Gastrocnemius medialis (tissue), 4 donors: ENCODE measurements around the gene SLX9.

Experiments
- POLR2A ChIP-seq, 2 donors: fragments of 450-650 bp; IDR thresholded peaks; one replicate each; pipeline ENCODE4 v1.6.1; 2017; ENCODE audit warnings: antibody characterized with exemption in 2 of 2, mild to moderate bottlenecking in 2 of 2, moderate library complexity in 2 of 2
- TF ChIP-seq, protein P1 (sequence below), 5 experiments: fragments of 450-650 bp in 3 of 5; fragments of 200-600 bp in 2 of 5; sonication (generic) in 2 of 5; IDR thresholded peaks in 4 of 5; conservative IDR thresholded peaks in 1 of 5; 1 replicate in 4 of 5; 2 replicates in 1 of 5; pipeline ENCODE4 v1.5.1; 2016 to 2019; ENCODE audit warnings: antibody characterized with exemption in 5 of 5, mild to moderate bottlenecking in 3 of 5, moderate library complexity in 3 of 5

DNA sequence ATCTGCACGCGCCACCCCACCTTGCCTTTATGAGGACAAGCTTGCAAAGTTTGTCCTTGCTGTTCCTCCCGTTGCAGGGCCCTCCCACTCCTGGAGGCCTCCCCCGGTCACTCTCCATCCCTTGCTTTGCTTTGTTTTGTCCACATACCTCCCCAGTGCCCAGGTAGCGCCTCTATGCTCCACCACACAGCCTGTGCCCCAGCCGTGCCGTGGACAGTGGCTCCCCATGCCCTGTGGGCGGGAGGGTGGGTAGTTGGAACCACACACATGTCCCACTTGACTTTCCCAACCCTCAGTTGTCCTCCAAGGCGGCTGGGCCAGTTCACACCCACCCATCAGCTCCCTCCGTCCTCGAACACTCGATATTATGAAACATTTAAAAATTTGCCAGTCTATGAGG is 24.6 kb downstream of the SLX9 start:
- TF ChIP-seq, protein P1, sequence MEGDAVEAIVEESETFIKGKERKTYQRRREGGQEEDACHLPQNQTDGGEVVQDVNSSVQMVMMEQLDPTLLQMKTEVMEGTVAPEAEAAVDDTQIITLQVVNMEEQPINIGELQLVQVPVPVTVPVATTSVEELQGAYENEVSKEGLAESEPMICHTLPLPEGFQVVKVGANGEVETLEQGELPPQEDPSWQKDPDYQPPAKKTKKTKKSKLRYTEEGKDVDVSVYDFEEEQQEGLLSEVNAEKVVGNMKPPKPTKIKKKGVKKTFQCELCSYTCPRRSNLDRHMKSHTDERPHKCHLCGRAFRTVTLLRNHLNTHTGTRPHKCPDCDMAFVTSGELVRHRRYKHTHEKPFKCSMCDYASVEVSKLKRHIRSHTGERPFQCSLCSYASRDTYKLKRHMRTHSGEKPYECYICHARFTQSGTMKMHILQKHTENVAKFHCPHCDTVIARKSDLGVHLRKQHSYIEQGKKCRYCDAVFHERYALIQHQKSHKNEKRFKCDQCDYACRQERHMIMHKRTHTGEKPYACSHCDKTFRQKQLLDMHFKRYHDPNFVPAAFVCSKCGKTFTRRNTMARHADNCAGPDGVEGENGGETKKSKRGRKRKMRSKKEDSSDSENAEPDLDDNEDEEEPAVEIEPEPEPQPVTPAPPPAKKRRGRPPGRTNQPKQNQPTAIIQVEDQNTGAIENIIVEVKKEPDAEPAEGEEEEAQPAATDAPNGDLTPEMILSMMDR (IDR thresholded peaks at IDR 0.05 in 4 of 5, conservative IDR thresholded peaks at IDR 0.05 in 1 of 5) = no peak
- TF ChIP-seq POLR2A (IDR thresholded peaks at IDR 0.05) = no peak
